Suppressor macrophage treated with lipopolysaccharide for 1 hour (primary cell): ENCODE results near the gene SLC38A5.
A peak's percentile ranks its signal among the peaks of the same experiment; 100 is the strongest.
"Not testable (repeated sequence)": the region's sequence is repeated elsewhere in the genome, so short reads cannot be mapped to it uniquely, and the experiment has no call there.

ENCODE experiments used
- DNase-seq, 3 donors: peaks; one replicate each; pipeline ENCODE4 v3.0.0-alpha.2; 2020 to 2022

The SLC38A5 gene

DNA sequence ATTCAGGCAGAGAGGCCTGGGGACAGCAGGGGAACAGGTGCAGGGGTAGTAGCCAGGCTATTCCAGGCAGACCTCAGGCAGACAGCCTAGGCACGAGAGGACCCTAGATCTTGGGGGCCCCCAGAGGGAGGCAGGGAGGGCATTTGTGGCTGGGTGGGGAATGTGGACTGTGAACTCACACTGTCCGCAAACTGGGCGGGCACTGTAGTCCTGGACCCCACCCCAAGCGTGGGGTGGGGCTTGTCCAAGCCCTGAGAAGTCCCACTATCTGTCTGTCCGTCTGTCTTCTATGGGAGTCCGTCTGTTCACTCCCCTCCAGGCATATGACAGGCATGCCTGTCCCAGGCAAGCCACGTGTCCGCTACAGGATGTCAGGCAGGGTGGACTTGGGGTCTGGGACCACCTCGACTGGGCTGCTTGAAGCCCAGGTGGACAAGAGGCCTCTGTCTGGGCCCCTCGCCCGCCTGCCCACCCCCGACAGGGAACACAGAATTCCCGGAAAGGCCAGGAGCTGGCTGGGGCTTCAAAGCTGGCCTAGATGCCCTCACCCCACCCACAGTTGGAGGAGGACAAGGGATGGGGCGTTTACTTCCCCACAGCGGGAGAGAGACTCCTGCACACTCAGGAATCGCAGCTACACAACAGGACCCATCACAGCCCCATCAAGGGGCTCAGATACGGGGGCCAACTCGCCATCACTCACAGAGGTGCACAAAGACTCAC is at the start of gene SLC38A5:
SLC38A5 (minus strand) TSS at position 151 of the 723 bp plus-strand sequence. CDS start 2,336 bp downstream, outside the sequence.
- DNase-seq: no peak

DNA sequence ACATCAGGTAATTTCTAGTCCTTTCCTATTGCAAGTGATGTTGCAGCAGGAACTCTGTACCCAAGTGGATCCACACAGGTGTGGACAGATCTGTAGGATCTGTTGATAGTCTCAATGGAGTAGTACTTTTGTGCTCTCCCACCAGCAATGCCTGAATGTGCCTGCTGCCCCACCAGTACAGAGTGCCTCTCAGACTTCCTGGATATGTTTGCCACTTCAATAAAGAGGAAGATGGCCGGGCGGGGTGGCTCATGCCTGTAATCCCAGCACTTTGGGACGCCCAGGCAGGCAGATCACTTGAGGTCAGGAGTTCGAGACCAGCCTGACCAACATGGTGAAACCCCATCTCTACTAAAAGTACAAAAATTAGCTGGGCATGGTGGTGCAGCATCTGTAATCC is 49.4 kb upstream of the SLC38A5 start:
- DNase-seq: not testable (repeated sequence)

DNA sequence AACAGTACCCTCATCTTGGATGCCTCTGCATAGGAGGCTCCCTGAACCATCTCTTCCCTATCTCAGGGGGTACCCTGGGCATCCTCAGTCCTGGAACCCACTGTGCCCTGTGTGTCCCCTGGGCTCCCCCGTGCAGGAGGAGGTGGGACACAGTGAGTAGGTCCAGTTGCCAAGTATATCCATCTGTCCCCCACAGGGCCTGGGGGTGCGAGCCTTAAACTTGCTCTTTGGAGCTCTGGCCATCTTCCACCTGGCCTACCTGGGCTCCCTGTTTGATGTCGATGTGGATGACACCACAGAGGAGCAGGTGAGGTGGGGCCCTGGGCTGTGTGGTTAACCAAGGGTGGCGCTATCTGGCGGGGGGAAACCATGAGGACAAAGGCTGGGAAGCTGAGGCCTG is 46.9 kb upstream of the SLC38A5 start:
- DNase-seq: no peak

DNA sequence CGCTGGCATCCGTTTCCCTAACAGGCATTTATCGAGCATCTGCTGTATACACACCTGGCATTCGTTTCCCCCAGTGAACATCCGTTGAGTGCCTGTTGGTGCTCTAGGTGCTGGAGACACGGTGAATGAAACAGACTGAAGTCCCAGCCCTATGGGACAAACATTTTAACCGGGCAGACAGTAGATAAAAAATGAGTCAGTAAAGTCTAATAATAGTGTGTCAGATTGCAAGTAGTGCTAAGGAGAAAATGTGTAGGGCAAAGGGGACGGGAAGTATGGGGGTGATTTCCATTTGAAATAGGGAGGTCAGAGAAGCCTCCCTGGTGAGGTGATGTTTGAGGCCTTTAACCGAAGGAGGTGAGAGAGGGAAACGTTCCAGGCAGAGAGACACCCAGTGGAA is 46.2 kb upstream of the SLC38A5 start:
- no peak for DNase-seq

DNA sequence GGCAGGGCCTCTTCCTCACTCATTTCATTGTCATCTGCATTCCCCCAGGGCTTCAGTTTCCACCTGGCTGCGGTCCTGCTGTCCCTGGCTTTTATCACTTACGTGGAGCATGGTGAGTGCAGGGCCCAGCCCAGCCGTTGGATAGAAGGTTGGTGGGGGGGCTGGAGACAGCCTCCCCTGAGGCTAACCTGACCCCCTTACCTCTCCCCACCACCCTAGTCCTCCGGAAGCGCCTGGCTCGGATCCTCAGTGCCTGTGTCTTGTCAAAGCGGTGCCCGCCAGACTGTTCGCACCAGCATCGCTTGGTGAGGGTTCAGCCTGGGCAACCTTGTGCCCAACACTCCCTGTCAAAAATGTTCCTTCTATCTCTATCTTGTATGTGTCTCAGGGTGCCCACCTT is 45.8 kb upstream of the SLC38A5 start:
- no peak for DNase-seq

GRCh38 chrX:48514868-48515460 is 44.9 kb upstream of the SLC38A5 start:
- no peak for DNase-seq

GRCh38 chrX:48514126-48514806 is 44.2 kb upstream of the SLC38A5 start:
- DNase-seq: no peak

DNA sequence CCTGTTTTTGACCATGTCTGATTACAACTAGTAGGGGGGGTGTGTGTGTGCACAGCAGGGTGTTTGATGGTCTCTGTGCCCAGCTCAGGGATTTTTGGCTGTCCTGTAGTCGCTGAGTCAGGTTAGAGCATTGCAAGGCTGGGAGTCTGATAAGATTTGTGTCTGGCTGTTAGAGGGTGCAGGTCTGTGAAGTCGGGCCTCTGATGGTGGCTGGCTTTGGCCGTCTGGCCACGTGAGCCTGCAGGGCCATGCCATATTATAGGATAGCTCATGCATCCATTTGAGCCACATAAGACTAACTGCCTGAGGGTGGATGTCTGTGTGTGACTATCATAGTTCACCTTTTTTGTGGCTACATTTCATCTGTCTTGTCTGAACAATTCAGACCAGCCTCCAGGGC is 43.6 kb upstream of the SLC38A5 start:
- DNase-seq: no peak

- DNase-seq: no peak
Observed at GRCh38 chrX:48512371-48512935, 42.4 kb upstream of the SLC38A5 start.

DNA sequence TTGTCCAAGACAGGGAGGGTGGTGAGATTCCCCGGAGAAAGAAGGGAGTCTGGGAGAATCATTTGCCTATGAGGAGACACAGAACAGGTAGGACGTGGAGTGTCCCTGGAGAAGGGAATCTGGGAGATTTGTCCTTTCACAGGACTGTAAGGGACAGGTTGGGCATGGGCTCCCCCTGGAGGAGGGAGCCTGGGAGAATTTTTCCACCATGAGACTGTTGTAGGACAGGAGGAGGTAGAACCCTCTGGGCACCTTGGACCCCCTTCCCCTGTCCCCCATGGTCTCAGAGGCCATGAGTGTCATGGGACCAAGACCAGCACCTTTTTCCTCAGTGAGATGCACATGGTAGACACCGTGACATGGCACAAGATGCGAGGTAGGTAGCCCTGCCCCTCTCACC is 41.5 kb upstream of the SLC38A5 start:
- DNase-seq: peak in 2 of 3 donors; percentile 17 to 35

DNA sequence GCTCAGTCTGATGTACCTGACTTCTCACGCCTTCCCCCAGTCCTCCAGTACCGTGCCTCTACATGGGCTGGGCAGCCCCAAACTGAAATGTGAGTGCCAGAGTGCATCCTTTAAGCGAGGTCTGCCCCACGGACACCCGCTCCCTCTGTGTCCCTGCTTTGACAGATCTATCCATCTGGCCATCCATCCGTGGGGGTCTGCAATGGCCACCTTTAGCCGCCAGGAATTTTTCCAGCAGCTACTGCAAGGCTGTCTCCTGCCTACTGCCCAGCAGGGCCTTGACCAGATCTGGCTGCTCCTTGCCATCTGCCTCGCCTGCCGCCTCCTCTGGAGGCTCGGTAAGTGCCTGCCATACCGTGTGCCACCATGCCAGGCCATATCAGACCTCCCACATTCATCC is 39.6 kb upstream of the SLC38A5 start:
- no peak for DNase-seq

- no peak for DNase-seq
Observed at GRCh38 chrX:48509245-48509590, 39.2 kb upstream of the SLC38A5 start.

DNA sequence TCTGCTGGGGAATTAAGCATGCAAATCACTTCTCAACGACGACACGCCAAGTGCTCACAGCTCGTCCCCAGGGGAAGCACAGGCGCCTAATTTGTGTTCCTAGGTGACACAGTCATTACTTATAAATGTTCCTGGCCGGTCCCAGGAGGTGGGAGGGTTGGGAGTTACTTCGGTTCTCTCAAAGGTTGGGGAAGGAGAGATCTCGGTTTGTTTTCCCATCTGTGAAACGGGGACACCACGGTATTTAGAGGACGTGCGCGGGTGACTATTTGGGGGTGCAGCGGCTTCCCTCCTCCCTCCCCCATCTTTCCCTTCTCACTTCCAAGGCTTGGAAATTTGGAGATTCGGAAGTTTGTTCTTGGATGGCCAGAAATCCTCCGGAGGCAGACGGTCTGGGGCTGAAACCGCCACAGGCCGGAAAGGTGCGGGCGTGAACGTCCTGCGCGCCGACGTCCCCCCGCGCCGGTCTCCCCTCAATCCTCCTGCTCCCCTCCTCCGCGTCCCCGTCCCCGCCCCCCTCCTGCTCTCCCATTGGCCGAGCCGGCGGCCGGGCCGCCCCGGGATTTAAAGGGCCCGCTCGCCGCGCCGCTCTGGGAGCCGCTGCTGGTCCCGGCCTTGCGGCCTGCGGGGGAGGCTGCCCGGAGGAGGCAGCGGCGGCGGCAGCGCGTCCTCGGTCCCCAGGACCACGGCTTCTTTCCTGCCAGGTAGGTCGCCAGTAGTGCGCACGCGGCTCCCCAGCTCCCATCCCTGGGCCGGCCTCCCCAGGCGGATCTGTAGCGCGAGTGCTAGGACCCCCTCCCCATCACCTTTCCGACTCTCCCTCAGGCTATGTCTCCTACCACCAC is 38.6 kb upstream of the SLC38A5 start, which contains the start of gene PORCN:
PORCN (plus strand) TSS at position 593 of the 845 bp plus-strand sequence. CDS start 829 bp downstream, outside the sequence.
- DNase-seq: peak; percentile 60 to 89 (median 74)

- DNase-seq: no peak
Observed at GRCh38 chrX:48507246-48507645, 37.2 kb upstream of the SLC38A5 start.

DNA sequence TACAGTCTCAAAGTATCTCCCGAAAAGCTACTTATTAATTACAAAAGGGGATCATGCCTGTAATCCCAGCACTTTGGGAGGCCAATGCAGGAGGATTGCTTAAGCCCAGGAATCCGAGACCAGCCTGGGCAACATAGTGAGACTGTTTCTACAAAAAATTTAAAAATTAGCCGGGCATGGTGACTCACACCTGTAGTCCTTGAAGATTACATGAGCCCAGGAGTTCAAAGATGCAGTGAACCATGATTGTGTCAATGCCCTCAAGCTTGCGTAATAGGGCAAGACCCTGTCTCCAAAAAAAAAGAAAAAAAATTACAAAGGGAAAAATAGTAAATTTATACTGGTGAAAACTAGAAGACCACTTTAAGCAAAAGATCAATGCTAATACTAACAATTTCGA is 35.4 kb upstream of the SLC38A5 start:
- DNase-seq: no peak

DNA sequence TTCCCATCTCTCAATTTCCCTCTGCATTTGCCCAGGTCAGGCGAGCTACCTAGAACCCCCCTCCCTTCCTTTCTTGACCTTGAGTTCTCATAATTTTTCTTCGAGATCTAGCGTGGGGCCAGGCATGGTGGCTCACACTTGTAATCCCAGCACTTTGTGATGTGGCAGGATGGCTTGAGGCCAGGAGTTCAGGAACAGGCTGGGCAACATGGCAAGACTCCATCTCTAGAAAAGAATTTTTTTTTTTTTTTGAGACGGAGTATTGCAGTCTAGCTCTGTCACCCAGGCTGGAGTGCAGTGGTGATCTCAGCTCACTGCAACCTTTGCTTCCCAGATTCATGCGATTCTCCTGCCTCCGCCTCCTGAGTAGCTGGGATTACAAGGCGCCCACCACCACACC is 34.2 kb upstream of the SLC38A5 start:
- no peak for DNase-seq

DNA sequence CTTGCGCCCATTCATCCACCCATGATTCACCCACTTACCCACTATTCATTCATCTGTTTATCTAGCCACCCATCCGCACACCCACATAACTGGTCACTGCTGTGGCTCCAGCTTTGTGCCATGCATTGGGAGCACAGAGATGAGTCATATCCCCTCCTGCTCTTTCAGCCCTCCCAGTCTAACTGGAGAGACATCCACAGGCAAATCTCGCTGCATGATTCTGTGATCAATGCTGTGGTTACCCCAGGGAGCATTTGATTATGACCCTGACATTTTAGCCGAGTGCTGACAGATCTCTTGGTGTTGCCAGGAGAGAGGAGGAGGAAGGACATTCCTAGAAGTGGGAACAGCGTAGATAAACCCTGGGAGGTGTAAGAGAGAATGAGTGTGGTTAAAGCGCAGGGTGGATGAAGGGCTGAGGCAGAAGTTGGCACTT is 28.3 kb upstream of the SLC38A5 start:
- DNase-seq: peak; percentile 64 to 71 (median 66)

DNA sequence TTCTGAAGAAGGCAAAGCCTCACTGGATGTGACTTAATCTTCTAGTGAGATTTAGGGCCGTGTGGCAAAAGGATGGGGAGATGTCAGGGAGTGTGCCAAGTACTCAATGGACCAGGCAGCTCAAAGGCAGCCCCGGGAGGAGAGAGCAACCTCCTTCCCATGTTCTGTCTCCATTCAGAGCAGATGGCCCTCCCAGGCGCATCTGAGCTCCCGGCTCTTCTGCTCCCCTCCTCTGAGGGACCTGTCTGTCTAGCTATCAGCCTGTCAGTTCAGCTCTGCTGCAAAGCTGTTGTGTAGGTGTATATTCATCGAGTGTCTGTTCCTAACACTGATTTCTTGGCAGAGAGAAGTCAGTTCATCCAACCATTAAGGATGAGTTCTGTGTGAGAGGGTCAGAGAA is 27.8 kb upstream of the SLC38A5 start:
- no peak for DNase-seq

GRCh38 chrX:48496660-48497059 is 26.6 kb upstream of the SLC38A5 start:
- no peak for DNase-seq

DNA sequence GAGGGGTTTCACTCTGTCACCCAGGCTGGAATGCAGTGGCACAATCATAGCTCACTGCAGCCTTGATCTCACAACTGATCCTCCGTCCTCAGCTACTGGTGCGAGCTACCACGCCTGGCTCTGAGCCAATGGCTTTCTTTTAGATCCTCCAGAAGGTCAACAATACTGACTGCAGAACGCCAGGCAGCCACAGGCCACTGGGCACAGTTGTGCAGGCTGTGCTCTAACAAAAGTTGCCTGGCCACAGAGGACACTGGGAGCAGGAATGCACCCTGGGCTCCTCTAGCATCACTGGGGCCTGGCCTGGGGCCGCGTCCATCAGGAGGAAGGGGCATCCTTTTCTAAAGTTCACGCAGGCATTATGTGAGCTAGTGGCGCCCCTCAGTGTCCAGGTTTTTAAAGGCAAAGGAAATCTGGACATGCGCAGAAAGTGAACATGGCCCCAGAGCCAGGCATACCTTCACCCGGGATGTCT is 23.9 kb upstream of the SLC38A5 start:
- peak; percentile 25 to 47 (median 39) for DNase-seq

DNA sequence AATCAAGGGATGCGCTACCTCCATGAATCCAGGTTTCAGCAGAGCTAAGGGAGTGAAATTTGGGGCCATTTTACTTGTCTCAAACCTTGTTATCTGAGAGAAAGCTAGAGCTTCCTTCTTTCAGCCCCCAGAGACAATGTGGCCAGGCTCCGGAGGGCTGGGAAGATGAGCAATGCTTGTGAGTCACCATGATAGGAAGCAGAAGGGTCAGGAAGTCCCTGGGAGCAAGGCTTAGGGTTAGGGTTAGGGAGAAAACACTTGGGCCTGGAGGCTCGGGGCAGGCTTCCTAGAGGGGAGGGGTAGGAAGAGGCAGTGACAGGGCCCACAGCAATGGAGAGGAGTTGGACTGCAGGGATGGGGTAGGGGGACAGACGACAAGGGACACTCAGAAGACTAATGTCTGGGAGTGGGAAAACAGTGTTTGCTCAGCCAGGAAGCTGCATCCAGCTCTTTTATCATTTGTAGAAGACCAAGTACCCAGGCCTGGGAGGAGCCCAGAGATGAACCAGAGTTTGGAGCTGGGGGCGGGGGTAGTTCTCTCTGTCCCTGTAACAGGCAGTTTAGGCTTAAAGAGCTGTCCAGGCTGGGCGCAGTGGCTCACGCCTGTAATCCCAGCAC is 22.3 kb upstream of the SLC38A5 start:
- DNase-seq: peak; percentile 78 to 81 (median 79)

- no peak for DNase-seq
Observed at GRCh38 chrX:48491809-48492208, 21.7 kb upstream of the SLC38A5 start.
